NCI-H774 (cell line): ENCODE results near the gene SLX4IP.

Experiments
- DNase-seq: peaks from one replicate; lab custom pipeline; 2025; lab: John Stamatoyannopoulos, UW

SLX4IP gene

DNA sequence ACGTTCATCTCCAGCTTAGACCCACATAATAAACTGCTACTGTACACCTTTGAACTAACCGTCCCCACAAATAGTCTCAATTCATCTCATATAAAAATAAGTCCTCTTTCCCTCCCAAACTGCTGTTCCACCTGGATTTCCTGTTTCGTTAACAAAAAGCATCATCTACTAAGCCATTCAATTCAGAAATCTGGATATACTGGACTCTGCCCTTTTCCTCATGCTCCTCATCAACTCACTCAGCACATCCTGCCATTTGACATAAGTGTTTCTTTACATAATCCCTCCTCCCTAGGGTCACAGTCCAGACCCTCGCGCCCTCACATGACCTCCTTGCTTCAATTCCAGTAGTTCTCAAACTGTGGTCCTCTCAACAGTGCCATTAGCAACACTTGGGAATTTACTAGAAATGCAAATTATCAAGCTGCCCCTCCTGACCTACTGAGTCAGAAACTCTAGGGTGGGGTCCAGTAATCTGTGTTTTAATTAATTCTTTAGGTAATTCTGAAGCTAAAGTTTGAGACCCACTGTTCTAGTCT, 5.6 kb upstream of the SLX4IP start:
- DNase-seq: no peak

- no peak for DNase-seq
These were observed 5.1 kb upstream of the SLX4IP start for GRCh38 chr20:10430000-10430466.

GRCh38 chr20:10430704-10431103, 4.4 kb upstream of the SLX4IP start:
- DNase-seq: no peak

- no peak for DNase-seq
These were observed 3.0 kb upstream of the SLX4IP start for GRCh38 chr20:10432079-10432478.

- DNase-seq: no peak
These were observed 2.0 kb upstream of the SLX4IP start for GRCh38 chr20:10433014-10433622.

DNA sequence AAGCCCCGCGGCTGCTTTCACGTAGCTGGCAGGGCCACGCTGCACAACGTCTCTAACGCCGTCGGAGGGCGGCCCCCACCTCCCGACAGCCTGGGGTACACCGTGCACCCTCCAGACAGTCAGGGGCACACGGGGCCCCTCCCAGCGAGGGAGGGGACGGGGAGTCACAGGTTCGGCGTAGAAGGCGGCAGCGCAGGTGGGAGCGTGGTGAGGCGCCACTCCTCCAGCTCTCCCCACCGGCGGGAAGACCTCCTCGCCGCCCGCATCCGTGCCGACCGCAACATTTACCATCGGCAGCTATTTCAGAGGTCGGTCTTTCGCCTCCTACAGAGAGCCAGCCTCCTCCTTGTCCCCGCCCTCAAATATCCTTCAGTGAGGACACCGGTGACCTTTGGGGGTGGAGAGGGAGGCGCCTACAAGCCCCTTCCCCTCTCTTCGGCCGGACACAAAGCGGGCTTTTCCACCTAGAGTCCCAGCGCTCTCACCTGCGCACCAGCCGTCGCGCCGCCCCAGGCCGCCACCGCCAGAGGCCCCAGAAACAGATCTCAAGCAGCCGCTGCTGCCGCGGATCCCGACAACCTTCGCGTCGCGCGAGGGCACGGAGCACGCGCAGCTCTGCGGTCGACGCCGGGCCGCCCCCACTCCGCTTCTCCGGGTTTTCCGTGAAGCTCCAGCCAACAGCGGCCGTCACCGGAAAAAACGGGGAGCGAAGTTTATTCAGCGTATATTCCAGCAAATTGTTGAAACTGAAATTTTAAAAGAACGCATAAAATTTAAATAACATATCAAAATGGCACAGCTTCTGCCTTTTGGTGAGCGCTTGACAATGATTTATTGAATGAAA, 1.3 kb upstream of the SLX4IP start, which contains the start of gene MKKS:
Gene MKKS (minus strand): TSS at position 600 of the 844 bp plus-strand sequence. CDS start 20,708 bp downstream, outside the sequence.
- peak; percentile 90 for DNase-seq

DNA sequence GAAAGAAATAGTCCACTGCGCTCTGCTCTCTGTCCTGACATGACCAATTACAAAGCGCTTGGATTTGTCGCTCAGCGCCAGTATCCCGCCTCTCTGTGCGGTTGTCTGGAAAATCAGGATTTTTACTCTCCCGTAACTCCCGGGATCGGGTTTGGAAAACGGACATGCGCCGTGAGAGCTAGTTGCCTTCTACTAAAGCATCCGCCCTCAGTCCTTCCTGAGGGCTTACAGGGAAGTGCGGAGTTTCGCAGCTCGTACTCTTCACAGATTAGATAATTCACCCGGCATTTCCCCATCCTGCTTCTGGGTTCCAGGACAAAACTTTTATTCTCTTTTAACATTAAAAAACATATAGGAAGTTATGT, 656 bp upstream of the SLX4IP start:
- DNase-seq: peak; percentile 98

DNA sequence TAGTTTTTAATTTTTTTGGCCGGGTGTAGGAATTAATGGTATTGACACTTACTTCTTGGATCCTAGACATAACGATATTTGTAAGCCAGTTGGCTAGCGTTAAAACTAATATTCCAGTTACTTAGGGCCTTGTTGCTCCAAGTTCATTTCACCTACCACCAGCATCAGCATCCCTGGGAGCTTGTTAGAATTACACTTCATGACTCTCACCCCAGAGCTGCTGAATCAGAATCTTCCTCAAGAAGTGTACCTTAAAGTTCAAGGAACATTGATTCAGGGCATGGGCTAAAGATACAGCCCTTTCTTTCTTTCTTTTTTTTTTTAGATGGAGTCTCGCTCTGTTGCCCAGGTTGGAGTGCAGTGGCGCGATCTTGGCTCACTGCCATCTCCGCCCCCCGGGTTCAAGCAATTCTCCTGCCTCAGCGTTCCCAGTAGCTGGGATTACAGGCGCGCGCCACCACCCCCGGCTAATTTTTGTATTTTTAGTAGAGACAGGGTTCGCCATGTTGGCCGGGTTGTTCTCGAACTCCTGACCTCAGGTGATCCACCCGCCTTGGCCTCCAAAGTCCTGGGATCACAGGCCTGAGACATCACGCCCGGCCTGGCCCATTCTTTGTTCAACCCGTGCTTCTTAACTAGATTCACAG, 1.1 kb downstream of the SLX4IP start:
- DNase-seq: no peak

GRCh38 chr20:10438217-10438616, 3.1 kb downstream of the SLX4IP start:
- no peak for DNase-seq

- no peak for DNase-seq
These were observed 8.8 kb downstream of the SLX4IP start for GRCh38 chr20:10443936-10444335.

DNA sequence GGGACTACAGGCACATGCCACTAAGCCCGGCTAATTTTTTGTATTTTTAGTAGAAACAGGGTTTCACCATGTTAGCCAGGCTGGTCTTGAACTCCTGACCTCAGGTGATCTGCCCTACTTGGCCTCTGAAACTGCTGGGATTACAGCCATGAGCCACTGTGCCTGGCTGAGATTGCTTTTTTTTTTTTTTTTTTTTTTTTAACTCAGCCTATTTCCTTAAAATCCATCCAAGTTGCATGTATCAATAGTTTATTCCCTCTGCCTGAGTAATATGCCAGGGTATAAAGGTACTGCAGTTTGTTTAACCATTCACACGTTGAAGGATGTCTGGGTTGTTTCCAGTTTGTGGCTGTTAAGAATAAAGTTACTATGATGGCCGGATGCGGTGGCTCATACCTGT, 10.7 kb downstream of the SLX4IP start:
- DNase-seq: no peak

- no peak for DNase-seq
These were observed 11.9 kb downstream of the SLX4IP start for GRCh38 chr20:10447028-10447427.

- DNase-seq: no peak
These were observed 13.4 kb downstream of the SLX4IP start for GRCh38 chr20:10448270-10449156.

GRCh38 chr20:10449270-10449669, 14.2 kb downstream of the SLX4IP start:
- DNase-seq: no peak

DNA sequence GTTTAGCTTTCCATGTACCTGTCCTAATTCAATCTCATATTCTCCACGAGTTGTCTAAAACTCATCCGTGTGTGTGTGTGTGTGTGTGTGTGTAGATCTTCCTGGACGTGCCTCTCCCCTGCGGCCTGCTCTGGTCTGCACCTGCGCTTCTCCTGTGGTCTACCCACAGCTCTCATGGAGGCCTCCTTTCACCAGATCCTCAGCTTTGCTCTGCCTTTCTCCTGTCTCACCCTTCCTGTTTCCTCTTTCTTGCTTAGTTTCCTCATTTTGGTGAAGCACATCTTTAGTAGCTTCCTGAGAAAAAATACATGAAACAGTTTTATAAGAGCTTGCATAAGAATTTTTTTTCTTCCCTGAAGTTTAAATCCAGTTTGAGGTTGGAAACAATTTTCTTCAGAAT, 18.1 kb downstream of the SLX4IP start:
- DNase-seq: peak; percentile 16

GRCh38 chr20:10454151-10454750, 19.1 kb downstream of the SLX4IP start:
- DNase-seq: no peak

DNA sequence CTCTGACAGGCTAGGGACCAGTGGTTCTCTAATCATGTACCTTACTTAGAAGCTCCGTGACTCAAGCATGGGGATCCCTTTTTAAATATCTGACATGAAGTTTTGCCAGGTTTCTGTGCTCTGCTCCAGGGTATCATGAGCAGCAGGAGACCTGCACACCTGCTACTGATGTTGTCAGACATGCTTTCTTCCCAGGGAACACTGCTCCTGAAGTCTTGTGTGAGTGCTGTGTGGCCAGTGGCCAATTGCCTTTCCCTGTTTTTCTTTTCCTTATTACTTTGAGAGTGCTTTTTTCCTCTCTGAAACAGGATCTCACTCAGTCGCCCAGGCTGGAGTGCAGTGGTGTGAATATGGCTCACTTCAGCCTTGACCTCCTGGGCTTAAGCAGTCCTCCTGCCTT, 26.4 kb downstream of the SLX4IP start:
- DNase-seq: no peak

DNA sequence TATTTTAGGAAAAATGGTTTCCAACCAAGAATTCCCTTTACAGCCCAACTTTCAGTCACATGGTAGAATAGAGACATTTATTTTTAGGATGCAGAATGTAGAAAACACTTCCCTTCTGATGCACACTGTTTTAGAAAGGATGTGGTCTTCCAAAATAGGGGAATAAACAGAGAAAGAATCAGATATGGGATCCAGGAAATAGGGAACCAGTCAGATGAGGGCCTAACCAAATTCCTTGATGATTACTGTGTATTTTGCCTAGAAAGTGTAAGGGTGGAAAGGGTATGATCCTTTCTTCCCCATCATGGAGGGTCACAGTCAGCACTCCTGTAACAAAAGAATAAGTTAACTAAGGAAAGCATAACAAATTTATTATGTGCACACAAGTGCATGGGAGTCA, 27.4 kb downstream of the SLX4IP start:
- no peak for DNase-seq

GRCh38 chr20:10463622-10464021, 28.5 kb downstream of the SLX4IP start:
- no peak for DNase-seq

DNA sequence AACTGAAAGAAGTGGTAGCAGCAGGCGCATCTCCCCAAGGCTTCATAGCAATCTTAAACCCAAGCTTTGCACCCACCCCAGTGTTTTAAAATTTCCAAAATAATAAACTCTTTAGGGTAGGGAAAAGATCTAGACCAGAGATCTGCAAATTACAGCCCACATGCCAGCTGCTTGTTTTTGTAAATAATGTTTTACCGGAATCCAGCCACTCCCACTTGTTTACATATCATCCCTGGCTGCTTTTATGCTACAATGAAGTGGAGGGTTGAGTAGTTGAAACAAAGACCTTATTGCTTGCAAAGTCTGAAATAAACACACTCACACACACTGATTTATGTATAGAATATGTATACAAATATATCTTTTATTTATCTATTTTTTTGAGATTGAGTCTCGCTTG, 30.0 kb downstream of the SLX4IP start:
- no peak for DNase-seq

- no peak for DNase-seq
These were observed 31.2 kb downstream of the SLX4IP start for GRCh38 chr20:10466325-10466724.
